NCI-H1694 treated with DMSO at 0.1 percent for 48 hours (cell line): Measurements from ENCODE around the gene TBC1D22A.

Experiments
- DNase-seq: peaks from one replicate; lab custom pipeline; 2025; lab: John Stamatoyannopoulos, UW

The TBC1D22A gene

GRCh38 chr22:46909237-46910030 lies 147.0 kb downstream of the TBC1D22A start:
- DNase-seq, result no peak

GRCh38 chr22:46910624-46911023 lies 148.2 kb downstream of the TBC1D22A start:
- DNase-seq, result no peak

DNA sequence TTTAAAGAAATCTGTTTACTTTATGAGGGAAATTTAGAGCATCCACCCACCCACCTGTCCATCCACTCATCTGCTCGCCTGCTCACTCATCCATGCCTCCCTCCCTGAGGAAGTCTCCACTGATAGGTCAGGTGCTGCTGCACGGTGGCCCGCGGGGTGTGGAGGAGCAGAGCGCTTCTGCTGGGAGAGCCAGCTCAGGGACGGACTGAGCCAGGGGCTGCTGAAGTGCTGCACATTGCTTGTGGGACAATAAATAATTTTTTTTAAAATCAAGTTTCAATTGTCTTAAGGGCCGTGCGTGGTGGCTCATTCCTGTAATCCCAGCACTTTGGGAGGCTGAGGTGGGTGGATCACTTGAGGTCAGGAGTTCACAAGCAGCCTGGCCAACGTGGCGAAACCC lies 148.9 kb downstream of the TBC1D22A start:
- no peak for DNase-seq

DNA sequence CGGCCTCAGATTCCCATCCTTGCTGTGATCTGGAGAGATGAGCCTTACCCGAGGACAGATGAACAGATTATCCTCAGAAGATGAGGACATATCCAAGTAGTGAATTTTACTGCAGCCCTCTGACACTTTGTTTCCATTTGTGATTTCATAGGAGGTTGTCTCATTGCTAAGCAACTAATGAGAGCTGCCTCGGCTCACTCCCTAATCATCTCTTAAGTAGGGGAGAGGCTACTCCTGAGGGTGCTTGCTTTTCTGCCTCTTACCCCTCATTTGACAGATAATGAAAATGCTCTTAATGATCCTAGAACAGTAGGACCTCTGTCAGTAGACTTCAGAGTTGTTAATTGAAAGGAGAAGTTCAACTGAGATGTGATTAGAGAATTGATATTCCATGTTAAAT lies 150.9 kb downstream of the TBC1D22A start:
- DNase-seq, result no peak

DNA sequence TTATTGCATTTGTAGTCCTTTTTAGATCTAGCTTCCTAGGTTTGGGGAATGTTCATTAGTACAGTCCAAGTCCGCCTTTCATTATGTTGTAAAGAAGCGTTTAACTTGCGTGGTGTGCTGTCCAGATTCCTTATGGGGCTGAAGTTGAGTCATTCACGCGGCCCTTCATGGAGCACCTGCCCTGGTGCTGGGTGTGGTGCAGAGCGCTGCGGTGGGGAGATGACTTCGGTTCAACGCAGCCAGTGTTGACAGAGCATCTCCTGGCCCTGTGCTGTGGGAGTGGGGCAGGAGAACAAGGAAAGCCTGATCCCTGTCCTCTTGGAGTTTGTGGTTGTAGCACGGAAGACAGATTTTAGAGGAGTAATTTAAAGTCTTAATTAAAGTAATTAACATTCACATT lies 152.0 kb downstream of the TBC1D22A start:
- DNase-seq, result no peak

- DNase-seq, result no peak
Observed at GRCh38 chr22:46914916-46915894, 152.8 kb downstream of the TBC1D22A start.

DNA sequence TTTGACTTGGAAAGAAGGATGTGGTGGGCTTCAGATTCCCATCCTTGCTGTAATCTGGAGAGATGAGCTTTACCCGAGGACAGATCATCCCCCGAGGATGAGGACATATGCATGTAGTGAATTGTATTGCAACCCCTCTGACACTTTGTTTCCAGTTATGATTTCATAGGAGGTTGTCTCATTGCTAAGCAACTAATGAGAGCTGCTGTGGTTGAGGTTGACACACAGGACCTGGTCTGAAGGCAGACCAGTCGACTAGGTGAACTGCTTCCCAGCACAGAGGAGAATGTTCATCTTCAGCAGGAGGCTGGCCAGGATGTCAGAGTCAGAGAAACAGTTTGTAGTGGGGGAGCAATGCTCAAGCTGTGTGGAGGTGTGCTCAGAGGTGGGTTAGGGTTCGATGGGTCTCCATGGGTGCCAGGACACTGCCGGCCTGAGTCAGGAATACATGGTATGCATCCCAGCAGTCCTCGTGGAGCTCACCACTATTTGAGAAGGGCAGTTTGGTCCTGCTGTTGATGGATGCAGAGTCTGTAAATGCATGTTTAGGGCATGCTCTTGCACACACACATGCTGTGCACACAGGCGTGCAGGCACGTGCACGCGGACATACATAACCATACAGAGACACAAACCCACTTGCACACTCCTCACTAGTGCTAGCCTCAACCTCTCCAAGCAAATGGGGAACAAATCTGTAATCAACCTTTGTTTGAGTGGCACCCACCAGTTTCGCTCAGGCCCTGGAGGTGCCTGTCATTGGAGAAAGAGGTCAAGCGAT lies 153.7 kb downstream of the TBC1D22A start:
- no peak for DNase-seq

DNA sequence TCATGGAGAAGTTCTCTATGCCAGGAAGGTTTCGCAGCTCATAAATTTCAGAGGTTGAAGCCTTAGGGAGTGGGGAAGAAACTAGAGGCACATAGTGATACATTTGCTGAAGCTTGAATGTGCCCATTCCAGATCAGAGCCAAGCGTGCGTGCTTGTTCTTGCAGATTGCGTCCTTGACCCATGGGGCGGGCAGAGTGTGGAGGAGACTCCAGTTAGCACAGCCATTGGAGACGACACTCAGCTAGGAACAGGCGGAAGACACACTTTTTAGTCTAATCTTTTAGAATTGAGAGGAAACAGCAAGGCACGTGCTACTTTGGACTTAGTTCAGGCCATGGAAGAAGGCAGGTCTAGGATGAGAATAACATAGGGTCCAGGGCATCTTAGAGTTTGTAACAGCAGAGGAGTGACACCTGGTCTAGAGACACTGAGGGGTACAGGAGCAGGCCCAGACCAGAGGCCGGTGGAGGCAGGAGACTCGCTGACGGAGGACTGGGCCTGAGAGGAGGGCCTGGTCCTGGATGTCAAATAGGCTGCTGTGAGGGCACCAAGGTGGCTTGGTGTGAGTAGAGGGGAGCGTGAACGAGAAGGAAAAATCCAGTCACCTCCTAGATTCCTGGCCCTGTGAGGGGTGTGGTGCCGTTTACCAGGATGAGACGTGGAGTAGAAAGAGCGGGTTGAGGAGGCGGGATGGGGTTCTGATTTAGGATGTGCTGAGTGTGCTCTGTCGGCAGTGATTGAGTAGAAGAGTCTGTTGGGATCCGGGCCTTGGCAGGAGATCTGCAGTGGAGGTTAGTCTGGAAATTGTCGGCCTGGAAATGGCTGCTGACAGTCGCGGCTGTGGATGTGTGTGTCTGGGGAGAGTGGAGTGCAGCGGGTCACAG lies 154.7 kb downstream of the TBC1D22A start:
- no peak for DNase-seq

- DNase-seq, result no peak
Observed at GRCh38 chr22:46917771-46918101, 155.3 kb downstream of the TBC1D22A start.

- no peak for DNase-seq
Observed at GRCh38 chr22:46918197-46918596, 155.7 kb downstream of the TBC1D22A start.

GRCh38 chr22:46922037-46922436 lies 159.6 kb downstream of the TBC1D22A start:
- no peak for DNase-seq

DNA sequence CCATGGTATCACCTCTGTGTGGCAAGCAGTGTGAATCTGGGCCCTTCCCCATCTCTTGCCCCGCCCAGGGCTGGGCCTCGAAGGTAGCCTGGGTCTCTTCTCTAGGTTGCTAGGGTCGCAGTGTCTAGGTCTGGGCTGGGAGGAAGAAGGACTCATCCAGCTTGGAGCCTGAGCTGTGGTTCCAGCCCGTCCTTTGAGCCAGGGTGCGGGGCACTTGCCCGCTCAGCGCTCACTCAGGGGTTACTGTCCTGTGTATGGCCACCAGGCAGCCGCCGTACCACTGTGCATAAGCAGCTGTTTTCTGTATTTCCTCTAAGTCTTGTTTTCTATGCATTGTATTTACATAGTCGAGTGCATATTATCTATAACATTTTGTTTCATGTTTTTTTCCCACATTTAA lies 160.9 kb downstream of the TBC1D22A start:
- no peak for DNase-seq

GRCh38 chr22:46925818-46926217 lies 163.4 kb downstream of the TBC1D22A start:
- DNase-seq, result no peak

GRCh38 chr22:46929046-46929709 lies 166.7 kb downstream of the TBC1D22A start:
- no peak for DNase-seq

- no peak for DNase-seq
Observed at GRCh38 chr22:46929710-46930204, 167.3 kb downstream of the TBC1D22A start.

GRCh38 chr22:46931414-46931813 lies 169.0 kb downstream of the TBC1D22A start:
- no peak for DNase-seq

DNA sequence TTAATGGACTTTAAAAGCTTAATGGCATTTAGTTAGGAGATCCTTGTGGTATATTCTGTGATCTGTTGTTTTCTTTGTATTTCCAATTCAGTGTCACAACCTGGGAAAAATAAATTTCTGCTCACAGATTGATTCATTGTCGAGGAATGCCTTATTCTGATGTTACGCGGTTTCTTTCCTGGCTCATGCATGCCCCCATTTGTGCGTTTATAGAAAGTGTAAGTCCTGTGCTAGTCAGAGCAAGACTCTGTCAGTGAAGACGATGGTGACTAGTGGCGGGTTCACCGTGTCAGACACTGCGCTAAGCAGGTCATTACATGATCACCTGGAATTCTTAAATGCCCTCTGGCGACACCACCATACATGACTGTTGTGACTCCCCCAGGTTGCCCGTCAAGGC lies 169.4 kb downstream of the TBC1D22A start:
- DNase-seq, result no peak

GRCh38 chr22:46933040-46933930 lies 170.8 kb downstream of the TBC1D22A start:
- DNase-seq, result no peak

DNA sequence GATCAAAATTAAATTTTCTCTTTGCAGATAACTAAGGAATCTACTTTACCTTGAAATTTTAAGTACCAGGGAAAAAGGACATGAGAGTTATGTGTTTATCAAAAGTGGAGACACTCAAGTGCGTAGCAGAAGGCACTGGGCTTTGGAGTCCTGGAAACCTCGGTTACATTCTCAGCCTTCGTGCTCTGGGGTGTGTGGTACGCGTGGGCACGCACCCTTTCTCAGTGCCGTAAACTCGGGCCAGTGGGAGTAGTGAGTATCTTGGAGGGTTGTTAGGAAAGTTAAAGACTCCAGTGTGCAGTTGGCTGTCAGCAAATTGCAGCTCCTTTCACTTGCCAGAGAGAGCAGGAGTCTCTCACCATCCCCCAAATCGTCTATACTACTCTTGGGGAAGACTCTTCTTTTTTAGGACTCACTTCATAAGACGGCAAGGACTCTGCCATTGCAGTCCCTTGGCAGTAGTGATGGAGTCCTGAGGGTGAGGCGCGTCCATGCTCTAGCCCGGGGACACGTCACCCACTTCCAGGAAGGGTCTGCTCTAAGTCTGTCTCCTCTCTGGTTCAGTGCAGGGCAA lies 171.8 kb downstream of the TBC1D22A start:
- DNase-seq, result no peak
